Hepatic stellate cell (primary cell): ENCODE data around the gene UQCR11.

ENCODE experiments used
- DNase-seq: peaks from one replicate; pipeline ENCODE4 v3.0.0; 2011; ENCODE audit warnings: low spot score

Gene UQCR11

DNA sequence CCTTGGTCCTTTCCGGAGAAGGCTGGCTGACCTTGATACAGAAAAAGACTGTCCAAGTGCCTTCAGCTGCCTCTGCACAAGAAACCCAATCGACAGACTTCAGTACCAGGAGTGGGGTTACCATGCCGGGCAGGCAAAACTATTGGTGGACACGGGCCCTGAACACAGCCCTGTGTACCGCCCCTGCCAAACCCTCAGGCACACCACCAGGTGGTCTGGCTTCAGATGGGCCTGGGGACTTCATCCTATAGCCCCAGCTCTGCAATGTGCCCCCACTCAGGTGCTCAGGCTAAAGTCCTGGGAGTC is 29.6 kb upstream of the UQCR11 start:
- DNase-seq, result no peak

DNA sequence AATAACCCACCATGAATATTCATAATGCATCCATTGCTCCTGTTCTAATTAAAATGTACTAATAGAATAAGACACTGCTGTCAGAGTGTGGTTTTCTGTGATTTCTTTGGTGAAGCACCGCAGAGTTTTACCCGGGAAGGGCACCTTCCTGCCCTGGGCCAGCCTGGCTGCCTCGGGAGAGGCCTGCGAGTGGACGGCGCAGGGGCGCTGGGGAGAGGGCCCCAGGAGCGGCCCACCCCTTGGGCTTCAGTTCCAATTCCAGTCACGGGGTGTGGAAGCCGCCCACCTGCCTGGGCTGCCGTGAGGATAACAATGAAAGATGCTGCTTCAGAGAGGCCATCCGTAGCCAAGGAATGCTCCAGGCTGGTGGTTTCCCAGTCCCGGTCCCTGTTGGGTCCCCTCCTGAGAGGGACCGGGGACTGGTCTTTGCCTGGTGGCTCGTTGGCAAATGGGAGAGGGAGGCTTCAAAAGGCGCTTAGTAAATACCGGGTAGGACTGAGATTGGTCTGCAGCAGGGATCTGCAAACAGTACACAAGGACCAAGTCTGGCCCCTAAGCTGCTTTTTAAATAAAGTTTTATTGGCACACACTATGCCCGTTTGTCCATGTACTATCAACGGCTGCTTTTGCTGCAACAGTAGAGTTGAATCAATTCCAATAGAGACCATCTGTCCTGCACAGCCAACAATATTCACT is 29.1 kb upstream of the UQCR11 start:
- no peak for DNase-seq

- no peak for DNase-seq
These were observed 28.1 kb upstream of the UQCR11 start for GRCh38 chr19:1633269-1633826.

- no peak for DNase-seq
These were observed 27.4 kb upstream of the UQCR11 start for GRCh38 chr19:1632462-1633268.

- DNase-seq, result no peak
These were observed 26.4 kb upstream of the UQCR11 start for GRCh38 chr19:1631557-1632100.

- no peak for DNase-seq
These were observed 25.5 kb upstream of the UQCR11 start for GRCh38 chr19:1630811-1631210.

DNA sequence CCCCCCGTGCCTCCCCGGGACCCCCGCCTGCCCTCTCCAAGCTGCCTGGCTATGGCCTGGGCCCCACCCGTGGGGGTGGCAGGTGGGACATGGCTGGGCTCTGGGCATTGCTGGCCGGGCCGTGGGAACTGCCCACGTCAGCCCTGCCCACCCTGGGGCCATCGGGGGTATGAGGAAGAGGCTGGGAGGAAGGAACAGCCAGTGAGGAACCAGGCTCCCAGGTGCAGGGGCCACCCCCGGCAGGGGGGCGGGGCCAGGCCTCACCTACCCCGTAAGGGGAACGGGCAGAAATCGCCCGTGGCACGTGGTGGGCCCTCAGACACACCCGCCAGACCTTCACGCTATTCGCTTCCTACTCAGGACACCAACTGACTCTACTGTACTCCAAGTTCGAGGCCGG is 24.8 kb upstream of the UQCR11 start:
- no peak for DNase-seq

DNA sequence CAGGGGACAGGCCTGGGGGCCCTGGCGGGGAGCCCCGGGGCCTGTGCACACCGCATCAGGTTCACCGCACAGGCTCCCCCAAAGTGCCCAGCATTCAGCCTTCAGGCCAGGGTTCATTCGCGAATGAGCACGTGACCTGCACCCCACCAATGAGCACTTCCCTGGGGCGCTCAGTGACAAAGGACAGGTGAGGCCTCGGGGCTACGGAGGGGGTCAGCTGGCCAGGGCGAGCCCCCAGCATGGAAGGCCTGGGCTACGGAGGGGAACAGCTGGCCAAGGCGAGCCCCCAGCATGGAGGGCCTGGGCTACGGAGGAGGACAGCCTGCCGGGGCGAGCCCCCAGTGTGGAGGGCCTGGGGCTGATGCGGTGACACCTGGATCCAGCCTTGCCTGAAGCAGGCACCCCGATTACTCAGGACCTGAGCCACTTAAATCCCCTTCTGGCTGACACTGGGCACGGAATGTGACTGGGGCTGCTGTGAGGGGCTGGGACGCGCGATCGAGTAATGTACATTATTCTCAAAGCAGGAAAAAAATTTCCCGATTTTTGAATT is 24.1 kb upstream of the UQCR11 start:
- DNase-seq, result no peak

DNA sequence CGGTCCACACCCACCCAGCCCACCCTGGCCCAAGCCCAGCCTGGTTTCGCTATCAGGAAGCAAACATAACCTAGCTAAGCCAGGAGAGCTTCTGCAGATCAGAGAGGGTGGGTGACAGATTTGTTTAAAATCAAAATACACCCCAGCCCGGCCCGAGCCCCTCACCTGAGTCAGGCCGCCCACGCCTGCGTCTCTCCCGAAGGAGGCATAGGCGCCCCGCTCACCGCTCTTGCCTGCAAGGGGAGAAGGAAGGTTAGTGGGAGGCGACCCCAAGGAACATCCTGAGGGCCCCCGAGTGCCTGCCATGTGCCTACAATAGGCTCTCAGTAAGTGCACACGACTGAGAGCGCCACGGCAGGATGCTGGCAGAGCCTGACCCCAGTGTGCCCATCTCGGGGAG is 21.9 kb upstream of the UQCR11 start:
- no peak for DNase-seq

DNA sequence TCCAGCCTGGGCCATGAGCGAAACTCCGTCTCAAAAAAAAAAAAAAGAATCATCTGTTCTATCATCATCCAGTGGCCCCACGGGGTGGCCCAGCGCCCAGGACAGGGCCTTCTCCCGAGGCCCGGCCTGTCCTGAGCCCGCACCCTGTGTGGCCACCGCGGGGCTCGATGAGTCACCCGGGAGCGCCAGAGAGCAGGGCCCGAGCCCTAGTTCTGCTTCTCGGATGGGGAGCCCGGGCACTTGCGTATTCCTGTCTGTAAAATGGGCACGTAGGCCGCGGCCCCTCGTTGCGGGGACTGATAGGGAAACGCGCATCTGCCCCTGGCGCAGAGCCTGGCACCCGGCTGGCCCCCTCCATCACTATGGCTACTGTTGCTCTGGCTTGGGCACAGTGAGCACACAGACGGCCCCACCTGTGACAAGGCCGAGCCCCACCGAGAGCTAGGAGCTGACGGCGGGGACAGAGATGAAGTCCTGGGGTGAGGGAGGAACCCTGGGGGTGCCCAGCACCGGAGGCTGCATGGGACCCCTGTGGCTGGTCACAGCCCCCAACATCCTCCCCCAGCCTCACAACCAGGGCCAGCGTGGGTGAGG is 21.3 kb upstream of the UQCR11 start:
- no peak for DNase-seq

- DNase-seq, result peak; percentile 53
These were observed 19.2 kb upstream of the UQCR11 start for GRCh38 chr19:1624458-1624857.

DNA sequence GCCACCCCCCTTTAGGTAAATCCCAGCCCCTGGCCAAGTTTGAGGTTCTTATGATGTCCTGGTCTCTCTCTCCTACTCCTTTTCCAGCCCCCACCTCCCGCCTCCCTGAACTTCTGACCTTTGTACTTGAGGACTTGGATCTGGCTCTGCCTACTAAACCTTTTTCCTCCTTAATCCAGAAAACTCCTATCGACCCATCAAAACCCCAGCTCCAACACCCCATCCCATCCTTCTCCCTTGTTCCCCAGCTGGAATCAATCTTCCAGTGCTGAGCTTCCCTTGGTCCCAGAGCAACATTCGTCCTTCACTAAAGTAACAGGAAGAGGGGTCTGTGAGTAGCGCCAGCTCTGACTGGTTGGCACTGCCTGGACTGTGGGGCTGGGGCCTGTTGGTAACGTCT is 17.3 kb upstream of the UQCR11 start:
- no peak for DNase-seq

DNA sequence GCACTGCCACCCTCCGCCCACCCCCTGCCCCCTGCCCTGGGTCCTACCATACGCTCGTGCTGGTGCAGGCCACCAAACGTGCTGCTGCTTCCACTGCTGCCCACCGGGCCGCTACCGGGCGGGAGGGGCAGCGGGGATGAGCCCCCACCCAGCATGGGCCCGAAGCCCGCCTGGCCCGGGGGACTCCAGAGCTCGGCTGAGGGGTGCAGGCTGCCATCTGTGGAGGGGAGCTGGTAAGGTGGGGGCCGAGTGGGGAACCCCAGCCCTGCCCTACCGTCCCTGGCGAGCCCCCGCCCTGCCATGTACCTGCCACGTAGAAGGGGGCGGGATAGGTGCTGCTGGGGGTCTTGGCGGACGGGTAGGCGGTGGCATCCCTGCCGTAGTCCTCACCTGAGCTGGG is 16.7 kb upstream of the UQCR11 start:
- DNase-seq, result no peak

DNA sequence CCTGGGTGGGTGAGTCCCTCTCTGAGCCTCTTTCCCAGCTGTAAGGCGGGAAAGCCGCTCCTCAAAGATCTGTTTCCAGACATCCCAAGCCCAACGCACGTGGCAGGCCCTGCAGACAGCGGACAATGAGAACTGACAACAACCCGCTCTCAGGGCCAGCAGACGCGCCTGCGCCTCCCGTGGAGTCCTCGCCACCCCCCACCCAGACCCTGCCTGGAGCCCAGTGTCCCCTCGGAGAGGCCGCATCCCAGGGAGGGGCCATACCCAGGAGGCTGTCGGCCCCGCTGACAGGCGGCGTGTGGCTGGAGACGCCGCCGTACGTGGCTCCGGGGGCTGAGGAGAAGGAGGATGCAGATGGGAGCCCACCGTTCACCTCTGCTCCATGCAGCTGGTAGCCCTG is 16.3 kb upstream of the UQCR11 start:
- DNase-seq, result no peak

DNA sequence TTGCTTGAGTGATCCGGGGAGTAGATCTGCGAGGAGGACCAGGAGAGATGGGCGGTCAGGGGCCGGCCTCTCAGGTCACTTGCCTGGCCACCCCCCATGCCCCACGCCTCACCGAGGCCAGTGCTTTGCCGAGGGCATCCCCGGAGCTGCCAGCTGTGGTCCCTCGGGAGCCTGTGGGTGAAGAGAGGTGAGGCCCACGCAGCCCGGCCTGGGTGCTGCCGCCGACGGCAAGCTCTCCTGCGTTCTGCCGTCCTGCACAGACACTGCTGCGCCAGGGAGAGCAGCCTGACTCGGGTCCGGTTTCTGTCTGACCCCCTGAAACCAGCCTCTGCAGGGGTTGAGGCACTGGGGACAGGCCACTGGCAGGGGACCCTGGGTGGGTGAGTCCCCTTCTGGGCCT is 15.8 kb upstream of the UQCR11 start:
- no peak for DNase-seq

DNA sequence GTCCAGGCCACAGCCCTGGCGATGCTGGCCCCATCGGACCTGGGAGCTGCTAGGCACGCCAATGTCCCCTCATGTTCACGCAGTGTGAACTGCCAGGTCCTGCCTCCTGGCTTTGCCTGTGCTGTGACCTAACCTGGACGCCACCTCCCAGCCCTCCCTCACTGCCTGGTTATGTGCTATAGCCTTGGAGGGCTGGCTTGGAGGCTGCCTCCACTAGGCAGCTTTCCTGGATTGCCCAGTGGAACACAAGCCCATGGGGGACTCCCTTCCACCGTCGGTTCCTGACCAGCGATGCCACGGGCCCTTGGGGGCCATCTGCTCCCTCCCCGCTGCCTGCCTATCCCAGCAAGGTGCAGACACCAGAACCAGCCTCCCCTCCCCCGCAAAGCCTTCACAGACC is 15.2 kb upstream of the UQCR11 start:
- DNase-seq, result no peak

DNA sequence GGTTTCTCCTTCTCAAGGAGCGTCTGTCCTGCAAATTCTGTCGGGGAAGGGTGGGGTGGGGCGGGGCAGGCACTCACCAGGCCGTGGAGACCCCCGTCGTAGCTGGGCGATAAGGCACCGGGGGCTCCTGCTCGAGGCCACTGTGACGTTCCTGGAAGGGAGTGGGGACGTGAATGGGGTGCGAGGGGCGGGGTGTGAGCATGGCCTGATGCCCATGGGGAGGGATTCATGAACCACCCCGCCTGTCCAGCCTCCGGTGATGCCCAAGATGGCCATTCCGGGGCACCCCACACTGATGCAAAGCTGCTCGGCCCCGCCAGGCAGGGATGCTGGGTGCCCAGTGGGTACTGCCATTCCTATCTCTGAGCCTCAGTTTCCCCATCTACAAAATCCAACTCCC is 14.4 kb upstream of the UQCR11 start:
- DNase-seq, result no peak

GRCh38 chr19:1619094-1619439 is 13.8 kb upstream of the UQCR11 start:
- no peak for DNase-seq

DNA sequence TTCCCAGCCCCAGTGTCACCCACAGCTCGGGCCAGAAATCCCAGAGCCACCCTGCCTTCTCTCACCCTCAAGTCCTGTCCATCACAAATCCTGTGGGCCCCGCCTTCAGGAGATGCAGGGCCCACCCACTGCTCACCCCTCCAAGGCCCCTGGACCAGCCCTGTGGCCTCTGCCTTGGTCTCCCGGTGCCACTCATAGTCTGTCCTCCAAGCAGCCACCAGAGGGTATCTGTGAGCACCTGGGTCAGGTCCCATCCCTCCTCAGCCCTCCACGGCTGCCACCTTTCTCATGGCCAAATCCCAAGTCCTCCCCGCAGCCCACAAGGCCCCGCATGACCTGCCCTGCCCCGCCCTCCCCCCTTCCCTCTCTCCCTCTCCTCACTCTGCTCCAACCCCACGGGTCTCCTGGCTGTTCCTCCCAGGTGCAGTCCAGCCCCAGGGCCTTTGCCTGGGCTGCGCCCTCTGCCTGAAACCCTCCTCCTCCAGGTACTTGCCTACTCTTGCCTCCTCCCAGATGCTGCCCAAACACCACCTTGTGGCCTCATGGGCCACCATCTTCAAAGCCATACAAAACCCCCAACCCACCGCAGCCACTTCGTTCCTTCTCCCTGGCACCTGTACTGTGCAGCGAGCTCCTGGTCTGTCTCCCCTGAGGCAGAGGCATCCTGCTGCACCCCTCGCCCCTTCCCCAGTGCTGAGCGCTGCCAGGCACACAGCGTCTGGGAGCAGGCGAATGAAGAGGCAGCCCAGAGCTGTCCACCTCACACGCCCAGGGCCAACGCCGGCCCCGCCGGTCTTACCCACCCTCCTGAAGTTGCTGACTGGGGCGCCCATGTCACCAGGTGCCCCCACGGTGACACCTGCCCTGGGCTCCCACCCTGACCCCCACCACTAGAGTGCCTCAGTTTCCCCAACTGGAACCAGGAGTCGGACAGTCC is 13.2 kb upstream of the UQCR11 start:
- peak; percentile 67 for DNase-seq

GRCh38 chr19:1616875-1617274 is 11.6 kb upstream of the UQCR11 start:
- DNase-seq, result no peak

- peak; percentile 55 for DNase-seq
These were observed 11.1 kb upstream of the UQCR11 start for GRCh38 chr19:1616396-1616795.
